HepG2 (cell line): ENCODE measurements around the gene CTU1. TPM values are rescaled to one million over a fixed set of nuclear protein-coding genes. Genes with fewer than 3 reads are reported as not detected.

ENCODE experiments used
- ATAC-seq: fragments of 200-7000 bp; cut with Tn5 transposase; 3 replicates; pipeline ENCODE4 v1.9.1; 2020; ENCODE audit warnings: mild to moderate bottlenecking, moderate library complexity
- BruUV-seq: library from RNA; stranded (reverse); fragments of 400-500 nt; replicated peaks from 2 replicates; lab custom pipeline; 2021; lab: Mats Ljungman, UMichigan
- CTCF ChIA-PET: fragments of 300-600 bp; formaldehyde crosslinking; extraction: SDS; loops from one replicate; lab custom pipeline; 2021; ENCODE audit warnings: low total read pairs, inconsistent platforms, low intra/inter-chr PET ratio; lab: Yijun Ruan, JAX
- POLR2A ChIA-PET: fragments of 350-600 bp; sonication (Branson Sonifier 250); formaldehyde crosslinking; loops from one replicate; lab custom pipeline; 2020; ENCODE audit warnings: antibody characterized with exemption, inconsistent platforms; lab: Yijun Ruan, JAX
- DNase-seq: peaks from one replicate; pipeline ENCODE4 v3.0.0-alpha.2; 2015; ENCODE audit warnings: low spot score
- FAIRE-seq: peaks from 3 replicates; lab custom pipeline; 2011; peaks lifted over from hg19 to GRCh38; lab: Jason Lieb, UNC
- H2AFZ ChIP-seq: one replicate; pipeline ENCODE4 v1.6.1; 2011; ENCODE audit warnings: low read length, inconsistent platforms
- H3K27ac ChIP-seq: fragments of 300-600 bp; 3 replicates; pipeline ENCODE4 v1.8.0; 2011; ENCODE audit warnings: mixed run types, mild to moderate bottlenecking, mixed read lengths, low read length, inconsistent platforms; ENCODE audit not compliant: insufficient read depth; ENCODE audit errors: extremely low read length
- H3K27me3 ChIP-seq, 2 experiments: fragments of 200-600 bp in 1 of 2; 2 replicates in 1 of 2; 3 replicates in 1 of 2; pipeline versions ENCODE4 v1.6.0 to v1.8.0; 2011; ENCODE audit warnings: low read length in 2 of 2, mild to moderate bottlenecking in 2 of 2, moderate library complexity in 2 of 2, inconsistent platforms in 1 of 2; ENCODE audit not compliant: insufficient read depth in 2 of 2, control insufficient read depth in 1 of 2
- H3K36me3 ChIP-seq, 2 experiments: fragments of 200-600 bp in 1 of 2; replicated peaks in 1 of 2; 2 replicates in 1 of 2; 3 replicates in 1 of 2; pipeline versions ENCODE4 v1.5.1 to v1.8.0; 2011; ENCODE audit warnings: low read length in 2 of 2, inconsistent platforms in 1 of 2; ENCODE audit not compliant: insufficient read depth in 2 of 2, control insufficient read depth in 1 of 2
- H3K4me1 ChIP-seq: 2 replicates; pipeline ENCODE4 v1.5.1; 2012; ENCODE audit warnings: low read length, inconsistent platforms; ENCODE audit not compliant: insufficient read depth
- H3K4me2 ChIP-seq: 2 replicates; pipeline ENCODE4 v1.6.0; 2011; ENCODE audit warnings: low read depth, low read length, inconsistent platforms
- H3K4me3 ChIP-seq, 3 experiments: fragments of 200-600 bp in 1 of 3; sonication (generic), shearing (Covaris generic) in 1 of 3; replicated peaks in 1 of 3; 2 replicates each; pipeline ENCODE4 v1.5.1; 2011 to 2016; ENCODE audit warnings: low read length in 3 of 3, inconsistent platforms in 2 of 3, low read depth in 2 of 3, mild to moderate bottlenecking in 2 of 3, control low read depth in 1 of 3, mixed read lengths in 1 of 3; ENCODE audit not compliant: insufficient read depth in 1 of 3
- H3K79me2 ChIP-seq: one replicate; pipeline ENCODE4 v1.6.1; 2011; ENCODE audit warnings: low read length, inconsistent platforms; ENCODE audit not compliant: insufficient read depth
- H3K9ac ChIP-seq: 2 replicates; pipeline ENCODE4 v1.6.0; 2011; ENCODE audit warnings: mild to moderate bottlenecking, low read depth, low read length, inconsistent platforms; ENCODE audit not compliant: insufficient read depth
- H3K9me3 ChIP-seq: 2 replicates; pipeline ENCODE4 v1.5.1; 2012; ENCODE audit warnings: mild to moderate bottlenecking, low read length
- H4K20me1 ChIP-seq: 2 replicates; pipeline ENCODE4 v1.6.0; 2011; ENCODE audit warnings: inconsistent platforms, mild to moderate bottlenecking, low read length, moderate library complexity; ENCODE audit not compliant: insufficient read depth
- HNF4G ChIP-seq, 2 experiments: sonication (generic) in 1 of 2; formaldehyde crosslinking in 1 of 2; IDR thresholded peaks; 2 replicates each; pipeline versions ENCODE4 v1.4.0 to v1.6.1; 2011 to 2020; ENCODE audit warnings: borderline replicate concordance in 2 of 2, low read depth in 2 of 2, mild to moderate bottlenecking in 2 of 2, low read length in 1 of 2, missing genetic modification reagents in 1 of 2, moderate library complexity in 1 of 2
- KDM2A ChIP-seq: sonication (generic); formaldehyde crosslinking; IDR thresholded peaks from 2 replicates; pipeline ENCODE4 v1.4.0; 2020; ENCODE audit warnings: low read depth, missing genetic modification reagents, borderline replicate concordance
- MAFK ChIP-seq, 2 experiments: IDR thresholded peaks in 1 of 2; conservative IDR thresholded peaks in 1 of 2; 2 replicates each; pipeline ENCODE4 v1.6.1; 2011; ENCODE audit warnings: improper control_type of control experiment in 2 of 2, low read length in 2 of 2
- NFE2 ChIP-seq: sonication (generic); formaldehyde crosslinking; IDR thresholded peaks from 2 replicates; pipeline ENCODE4 v1.4.0; 2020; ENCODE audit warnings: missing genetic modification reagents
- RBFOX2 ChIP-seq: fragments of 200-400 bp; formaldehyde crosslinking; IDR thresholded peaks from 2 replicates; pipeline ENCODE4 v1.6.1; 2017; ENCODE audit warnings: low read depth, mild to moderate bottlenecking, low read length
- REPIN1 ChIP-seq: sonication (generic); formaldehyde crosslinking; IDR thresholded peaks from 2 replicates; pipeline ENCODE4 v1.8.0; 2022; ENCODE audit warnings: missing genetic modification reagents, low read depth, mild to moderate bottlenecking, borderline replicate concordance
- ZBTB8A ChIP-seq: sonication (generic); formaldehyde crosslinking; IDR thresholded peaks from 2 replicates; pipeline ENCODE4 v1.4.0; 2020; ENCODE audit warnings: mild to moderate bottlenecking, low read depth, missing genetic modification reagents, borderline replicate concordance
- ZNF550 ChIP-seq: sonication (generic); formaldehyde crosslinking; IDR thresholded peaks from 2 replicates; pipeline ENCODE4 v1.4.0; 2020; ENCODE audit warnings: mild to moderate bottlenecking, missing genetic modification reagents, borderline replicate concordance
- ZNF883 ChIP-seq: sonication (generic); formaldehyde crosslinking; IDR thresholded peaks from 2 replicates; pipeline ENCODE4 v1.5.1; 2020; ENCODE audit warnings: mild to moderate bottlenecking, missing genetic modification reagents; ENCODE audit errors: not compliant biosample characterization
- WGBS: methylation state at CpG from one replicate; pipeline ENCODE4 v1.1.6; 2017; ENCODE audit warnings: low lambda C conversion rate; 5-methylcytosine and 5-hydroxymethylcytosine counted together
- in situ Hi-C: cut with HindIII; loops from 2 replicates; pipeline ENCODE4 v1.10.0; 2017; ENCODE audit warnings: low pct_unique_long_range_greater_than_20kb; ENCODE audit not compliant: extremely low pct_ligation_motif_present
- intact Hi-C: fragments of 100-400 bp; cut with micrococcal nuclease; formaldehyde crosslinking; loops from one replicate; pipeline ENCODE4 v1.10.0; 2022; ENCODE audit not compliant: unreplicated experiment
- polyA plus RNA-seq, 8 experiments: library from polyadenylated mRNA; depleted of rRNA in 3 of 8; stranded (reverse) in 7 of 8; unstranded in 1 of 8; fragments of >200 nt; fragmentation: Illumina TruSeq in 4 of 8; extraction: Trizol in 4 of 8; gene quantifications; 2 replicates each; pipeline versions ENCODE4 v1.2.1 to v1.2.3, GENCODE V29; 2011 to 2016; ENCODE audit warnings: low read depth in 4 of 8, missing spikeins in 1 of 8, mixed read lengths in 1 of 8; ENCODE audit not compliant: insufficient read depth in 1 of 8
- total RNA-seq, 5 experiments: library from RNA; depleted of rRNA; stranded (reverse); fragments of >200 nt; fragmentation: Illumina TruSeq; extraction: Trizol; gene quantifications; 2 replicates each; pipeline ENCODE4 v1.2.3, GENCODE V29; 2016; ENCODE audit warnings: low read depth in 1 of 5

The CTU1 gene
- total and polyA plus RNA-seq, 2 of the 13 experiments (the other 11 are each of a cell fraction or from before 2014, with no cell fraction given) = 1.9 to 2.9 TPM

- Histone ChIP-seq H3K9ac (no peak overlapping the region), H3K4me1 (peaks cover 17% of the 10 kb centered on the region)
- TF ChIP-seq NFE2 (CRISPR knock-in tag) = no peak
- no peak for TF ChIP-seq RBFOX2
- no peak for TF ChIP-seq MAFK (conservative IDR thresholded peaks at IDR 0.05 in 1 of 2, IDR thresholded peaks at IDR 0.05 in 1 of 2; ENCODE audit: low read length in 2 of 2)
- no peak for TF ChIP-seq KDM2A (CRISPR knock-in tag)
- no peak for TF ChIP-seq ZNF550 (CRISPR knock-in tag)
- no peak for TF ChIP-seq ZBTB8A (CRISPR knock-in tag)
- no peak for TF ChIP-seq ZNF883 (CRISPR knock-in tag)
- no peak for TF ChIP-seq REPIN1 (CRISPR knock-in tag)
- no peak for TF ChIP-seq HNF4G (IDR thresholded peaks at IDR 0.05; ENCODE audit: borderline replicate concordance, low read depth, low read length)
- TF ChIP-seq HNF4G (CRISPR knock-in tag; IDR thresholded peaks at IDR 0.05; ENCODE audit: borderline replicate concordance, low read depth) = no peak
Observed at GRCh38 chr19:51089786-51090185, 18.4 kb downstream of the CTU1 start.

More at GRCh38 chr19:51089786-51090185, 18.4 kb downstream of the CTU1 start:
- ChIA-PET POLR2A (no interaction called here), CTCF (no interaction called here)
- FAIRE-seq (no peak), ATAC-seq (no peak), DNase-seq (no peak)
- Histone ChIP-seq H3K9me3 (no peaks in the 10 kb centered on the region), H3K79me2 (no peaks in the 10 kb centered on the region), H3K4me3 (no peak overlapping the region), H4K20me1 (no peaks in the 10 kb centered on the region), H2AFZ (no peak overlapping the region), H3K27ac (no peak overlapping the region), H3K27me3 (peaks cover 1 to 4% of the 10 kb centered on the region in 2 experiments; a peak in 3 of 5 replicates), H3K36me3 (no peaks in the 10 kb centered on the region), H3K4me2 (no peak overlapping the region)
- no TSS peak for BruUV-seq
- intact Hi-C loops (no loop called here), in situ Hi-C loops (loop anchor here (5.0 to 25.0 kb wide), 2 partner anchors 72 to 152 kb away; partner anchors contain the start of gene KLK10)
- WGBS = 71% methylated on average over 17 of the region's 17 CpGs
